Adrenal gland (tissue), 12 donors: ENCODE measurements around the gene IQSEC1. TPM values are rescaled to one million over a fixed set of nuclear protein-coding genes. Genes with fewer than 3 reads are reported as not detected.

Experiments
- DNase-seq, 7 donors: peaks; one replicate each; pipeline ENCODE4 v3.0.0-alpha.2; 2019 to 2020
- H3K27ac ChIP-seq, 5 donors: fragments of 200-600 bp; sonication (generic) in 4 of 5; 1 replicate in 3 of 5; 2 replicates in 2 of 5; pipeline versions ENCODE4 v1.5.1 to v1.8.0; 2016 to 2020; ENCODE audit warnings: mild to moderate bottlenecking in 1 of 5
- H3K27me3 ChIP-seq: fragments of 200-600 bp; 2 replicates; pipeline ENCODE4 v1.8.0; 2021
- H3K36me3 ChIP-seq, 2 donors: fragments of 200-600 bp; replicated peaks in 1 of 2; 1 replicate in 1 of 2; 2 replicates in 1 of 2; pipeline versions ENCODE4 v1.5.1 to v1.8.0; 2018 to 2022
- H3K4me1 ChIP-seq, 2 donors: fragments of 200-600 bp; replicated peaks in 1 of 2; 1 replicate in 1 of 2; 2 replicates in 1 of 2; pipeline versions ENCODE4 v1.5.1 to v1.8.0; 2018 to 2021
- H3K4me3 ChIP-seq, 4 donors: fragments of 200-600 bp; sonication (generic) in 3 of 4; one replicate each; pipeline ENCODE4 v1.5.1; 2016 to 2018
- H3K9me3 ChIP-seq, 3 donors: fragments of 200-600 bp; sonication (generic) in 1 of 3; replicated peaks in 1 of 3; 1 replicate in 2 of 3; 2 replicates in 1 of 3; pipeline versions ENCODE4 v1.5.1 to v1.8.0; 2016 to 2021
- POLR2A ChIP-seq, 2 donors: fragments of 450-650 bp; IDR thresholded peaks; one replicate each; pipeline ENCODE4 v1.6.1; 2017; ENCODE audit warnings: antibody characterized with exemption in 2 of 2, mild to moderate bottlenecking in 2 of 2, moderate library complexity in 1 of 2
- WGBS, 4 donors: extraction: QIAGEN DNeasy Blood & Tissue Kit in 2 of 4; methylation state at CpG; one replicate each; pipeline versions ENCODE4 v1.1.5 to v1.1.7; 2013 to 2017; 5-methylcytosine and 5-hydroxymethylcytosine counted together
- intact Hi-C, 2 donors: fragments of 100-400 bp; cut with DNase I; formaldehyde crosslinking; loops; one replicate each; pipeline versions ENCODE4 v1.14.1 to v1.15.0; 2022 to 2023
- polyA plus RNA-seq, 3 donors: library from polyadenylated mRNA; stranded (reverse); fragments of 200-250 nt in 2 of 3; fragments of 350-450 nt in 1 of 3; fragmentation: Illumina TruSeq in 1 of 3; extraction: RNeasy Lipid Tissue Mini Kit (QIAGEN cat#74804) in 1 of 3; gene quantifications; one replicate each; pipeline ENCODE4 v1.2.3, GENCODE V29; 2013 to 2014
- total RNA-seq, 9 donors: library from RNA; depleted of rRNA in 4 of 9; stranded (reverse); fragments of >200 nt in 4 of 9; fragments of 120-200 nt in 1 of 9; fragmentation: NEBNext Ultra II Directional in 1 of 9; extraction: Animal tissue kit (Norgen Biotek cat#: 25700) in 1 of 9; gene quantifications; one replicate each; pipeline versions ENCODE4 v1.1.0 to v1.2.4, GENCODE V29; 2013 to 2023
- TF ChIP-seq, protein P1 (sequence below), 6 experiments: fragments of 450-650 bp in 4 of 6; fragments of 200-600 bp in 2 of 6; sonication (generic) in 1 of 6; IDR thresholded peaks; 1 replicate in 5 of 6; 2 replicates in 1 of 6; pipeline versions ENCODE4 v1.5.1 to v1.8.0; 2016 to 2021; ENCODE audit warnings: antibody characterized with exemption in 6 of 6, mild to moderate bottlenecking in 2 of 6, moderate library complexity in 1 of 6
- donor health status: healthy with polysubstance abuse.
- donor health status: Bipolar disorder and iron deficiency.
- donor health status: DM: yes; HTN: yes; CAD: no.
- donor health status: DM: no; HTN: no; CAD: no.
- donor health status: DM: no; HTN: no; CAD: no.
- donor health status: DM: yes; HTN: yes; CAD: no.

Gene IQSEC1
- total and polyA plus RNA-seq, 12 donors, result 24.4 to 133 (median 94.2) TPM

DNA sequence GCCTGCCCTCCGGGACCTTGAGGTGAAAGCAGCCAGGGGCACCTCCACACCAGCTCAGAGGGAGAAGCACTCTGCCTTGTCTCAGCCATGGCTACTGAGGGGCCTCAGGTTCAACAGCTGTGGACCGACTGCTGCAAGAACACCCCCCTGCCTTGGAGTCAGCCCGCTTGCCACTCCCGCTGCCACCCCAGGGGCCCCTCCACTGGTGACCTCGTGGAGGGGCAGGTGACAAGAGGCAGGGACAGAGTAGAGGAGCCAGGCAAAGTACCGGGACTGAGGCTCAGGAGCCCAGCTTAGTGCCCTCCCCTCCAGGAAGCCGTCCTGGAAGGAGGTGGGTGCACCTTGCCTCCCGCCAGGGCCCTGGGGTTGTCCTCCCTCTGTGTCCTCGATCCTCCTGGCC is 152.3 kb downstream of the IQSEC1 start:
- intact Hi-C loops, result loop anchor here in 1 of 2 donors (10.0 kb wide), 1 partner anchor 54 kb away; no protein-coding TSS in a partner anchor
- H3K9me3 ChIP-seq, result no peaks in the 10 kb centered on the region
- peaks cover 0 to 96% of the 10 kb centered on the region in 2 donors for H3K36me3 ChIP-seq
- DNase-seq, result no peak
- TF ChIP-seq POLR2A (IDR thresholded peaks at IDR 0.05), result no peak
- TF ChIP-seq, protein P1, sequence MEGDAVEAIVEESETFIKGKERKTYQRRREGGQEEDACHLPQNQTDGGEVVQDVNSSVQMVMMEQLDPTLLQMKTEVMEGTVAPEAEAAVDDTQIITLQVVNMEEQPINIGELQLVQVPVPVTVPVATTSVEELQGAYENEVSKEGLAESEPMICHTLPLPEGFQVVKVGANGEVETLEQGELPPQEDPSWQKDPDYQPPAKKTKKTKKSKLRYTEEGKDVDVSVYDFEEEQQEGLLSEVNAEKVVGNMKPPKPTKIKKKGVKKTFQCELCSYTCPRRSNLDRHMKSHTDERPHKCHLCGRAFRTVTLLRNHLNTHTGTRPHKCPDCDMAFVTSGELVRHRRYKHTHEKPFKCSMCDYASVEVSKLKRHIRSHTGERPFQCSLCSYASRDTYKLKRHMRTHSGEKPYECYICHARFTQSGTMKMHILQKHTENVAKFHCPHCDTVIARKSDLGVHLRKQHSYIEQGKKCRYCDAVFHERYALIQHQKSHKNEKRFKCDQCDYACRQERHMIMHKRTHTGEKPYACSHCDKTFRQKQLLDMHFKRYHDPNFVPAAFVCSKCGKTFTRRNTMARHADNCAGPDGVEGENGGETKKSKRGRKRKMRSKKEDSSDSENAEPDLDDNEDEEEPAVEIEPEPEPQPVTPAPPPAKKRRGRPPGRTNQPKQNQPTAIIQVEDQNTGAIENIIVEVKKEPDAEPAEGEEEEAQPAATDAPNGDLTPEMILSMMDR (IDR thresholded peaks at IDR 0.05), result no peak
- H3K27ac ChIP-seq, result no peak overlapping the region
- no peaks in the 10 kb centered on the region for H3K27me3 ChIP-seq
- no peak overlapping the region for H3K4me3 ChIP-seq
- 84 to 100% (median 91%) methylated on average over 1 to 9 of the region's 9 CpGs for WGBS, 4 donors
- H3K4me1 ChIP-seq, result no peaks in the 10 kb centered on the region

DNA sequence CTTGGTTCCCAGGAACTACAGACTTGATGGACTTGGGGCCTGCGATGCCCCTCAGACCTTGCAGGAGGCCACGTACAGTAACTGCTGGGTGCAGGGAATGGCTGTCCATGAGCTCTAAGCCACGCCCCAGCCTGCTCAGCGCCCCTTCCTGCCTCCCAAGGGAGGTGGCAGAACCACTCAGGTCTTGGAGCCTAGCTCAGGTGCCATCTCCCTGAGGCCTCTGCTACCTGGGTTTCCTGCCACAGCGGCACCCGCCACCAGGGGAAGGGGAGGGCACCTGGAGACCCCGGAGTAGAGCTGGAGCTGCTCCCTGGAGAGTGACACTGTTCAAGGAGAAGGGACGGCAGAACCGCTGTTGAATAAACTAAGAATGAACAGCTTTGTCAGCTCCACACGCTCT is 154.0 kb downstream of the IQSEC1 start:
- H3K4me1 ChIP-seq, result no peaks in the 10 kb centered on the region
- no peak overlapping the region for H3K4me3 ChIP-seq
- peak overlapping the region in 2 of 5 donors; percentile 15 to 49 for H3K27ac ChIP-seq
- no peak for TF ChIP-seq POLR2A (IDR thresholded peaks at IDR 0.05)
- TF ChIP-seq, protein P1 (IDR thresholded peaks at IDR 0.05), result no peak
- 88 to 97% (median 91%) methylated on average over 6 to 10 of the region's 10 CpGs for WGBS, 4 donors
- H3K36me3 ChIP-seq, result peaks cover 0 to 95% of the 10 kb centered on the region in 2 donors
- no peaks in the 10 kb centered on the region for H3K27me3 ChIP-seq
- intact Hi-C loops, result no loop called here
- no peak for DNase-seq
- no peaks in the 10 kb centered on the region for H3K9me3 ChIP-seq

DNA sequence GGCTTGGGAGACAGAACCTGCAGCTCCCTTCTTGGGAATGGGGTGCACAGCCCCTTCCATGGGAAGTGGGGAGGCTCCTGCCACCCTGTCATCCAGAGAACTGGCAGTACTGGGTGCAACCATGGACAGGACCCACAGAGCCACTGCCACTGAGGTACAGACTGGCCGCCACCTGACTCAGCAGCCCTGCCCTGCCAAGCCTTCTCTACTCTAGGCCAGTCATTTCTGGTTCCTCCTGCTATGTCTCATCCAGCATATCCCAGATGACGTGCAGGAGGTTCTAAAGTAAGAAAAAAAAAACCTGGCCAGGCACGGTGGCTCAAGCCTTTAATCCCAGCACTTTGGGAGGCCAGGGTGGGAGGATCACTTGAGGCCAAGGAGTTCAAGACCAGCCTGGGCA is 155.0 kb downstream of the IQSEC1 start:
- DNase-seq, result peak in 5 of 7 donors; percentile 44 to 71 (median 49)
- H3K4me3 ChIP-seq, result no peak overlapping the region
- H3K27ac ChIP-seq, result peak overlapping the region in 1 of 5 donors; percentile 49
- no peaks in the 10 kb centered on the region for H3K4me1 ChIP-seq
- no peaks in the 10 kb centered on the region for H3K9me3 ChIP-seq
- H3K27me3 ChIP-seq, result no peaks in the 10 kb centered on the region
- 51 to 68% (median 64%) methylated on average over 2 to 3 of the region's 3 CpGs for WGBS, 4 donors
- no peak for TF ChIP-seq POLR2A (IDR thresholded peaks at IDR 0.05)
- TF ChIP-seq, protein P1 (IDR thresholded peaks at IDR 0.05), result no peak
- H3K36me3 ChIP-seq, result peaks cover 0 to 92% of the 10 kb centered on the region in 2 donors
- intact Hi-C loops, result no loop called here

DNA sequence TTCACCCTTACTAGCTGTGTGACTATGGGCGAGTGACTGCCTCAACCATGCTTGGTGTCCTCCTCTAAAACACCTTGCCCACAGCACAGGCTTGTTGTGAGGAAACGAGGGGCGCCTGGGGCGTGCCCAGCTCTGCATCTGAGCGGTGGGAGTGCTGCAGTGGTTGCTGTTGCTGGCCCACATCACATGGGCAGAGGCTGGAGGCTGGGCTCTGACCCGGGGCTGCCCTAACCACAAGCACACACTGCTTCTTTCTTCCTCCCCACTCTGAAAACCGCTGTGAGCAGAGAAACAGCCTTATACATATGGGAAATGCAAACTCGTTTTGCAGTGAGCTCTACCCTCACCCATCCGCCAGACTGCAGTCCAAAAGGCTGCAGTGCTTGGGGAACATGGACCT is 157.1 kb downstream of the IQSEC1 start:
- Histone ChIP-seq H3K9me3 (no peaks in the 10 kb centered on the region), H3K36me3 (peaks cover 0 to 91% of the 10 kb centered on the region in 2 donors), H3K4me1 (no peaks in the 10 kb centered on the region), H3K27ac (no peak overlapping the region), H3K4me3 (no peak overlapping the region), H3K27me3 (no peaks in the 10 kb centered on the region)
- intact Hi-C loops, result no loop called here
- DNase-seq, result no peak
- 65 to 80% (median 70%) methylated on average over 6 to 9 of the region's 9 CpGs for WGBS, 4 donors
- TF ChIP-seq, protein P1 (IDR thresholded peaks at IDR 0.05), result no peak
- TF ChIP-seq POLR2A (IDR thresholded peaks at IDR 0.05), result no peak
